ENCODE measurements around the gene ACAA2. TPM values are rescaled to one million over a fixed set of nuclear protein-coding genes. Genes with fewer than 3 reads are reported as not detected.

Gene ACAA2
- total and polyA plus RNA-seq, 2 of the 8 experiments (the other 6 are each of a cell fraction or from before 2014, with no cell fraction given) = 63.4 to 151 TPM

DNA sequence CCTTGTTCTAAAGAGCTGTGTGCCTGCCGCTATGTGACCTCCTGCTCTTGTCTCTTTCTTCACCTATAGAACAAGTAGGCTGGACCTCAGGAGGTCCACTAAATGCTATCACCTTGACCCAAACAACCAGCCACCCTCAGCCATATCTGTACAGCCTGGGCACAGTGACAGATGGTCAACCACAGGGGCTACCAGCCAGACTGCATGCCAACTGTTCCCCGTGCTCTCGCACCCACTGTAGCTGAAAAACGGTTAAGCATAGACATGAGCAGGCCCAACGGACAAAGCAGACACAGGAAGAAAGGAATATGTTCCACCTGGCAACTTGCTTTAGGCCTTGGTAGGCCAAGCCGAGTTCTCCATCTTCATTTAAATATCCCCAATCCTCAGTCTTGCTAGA, 43.2 kb upstream of the ACAA2 start:
- POLR2A ChIA-PET (ENCODE audit: partially characterized antibody) = no interaction called here
- no peak overlapping the region for H3K4ac ChIP-seq (replicated peaks; ENCODE audit: insufficient read length, low read depth, low read length)
- H3K14ac ChIP-seq (ENCODE audit: insufficient read length) = no peak overlapping the region
- no peak overlapping the region for H2BK12ac ChIP-seq (ENCODE audit: low read depth, low read length)
- no peaks in the 10 kb centered on the region for H3K79me2 ChIP-seq (ENCODE audit: control insufficient read depth in 1 of 2, insufficient read depth in 2 of 2, low read length in 2 of 2)
- no peaks in the 10 kb centered on the region for H3K36me3 ChIP-seq (ENCODE audit: control insufficient read depth in 2 of 4, insufficient read depth in 4 of 4, low read length in 3 of 4)
- FAIRE-seq (no peak), DNase-seq (ENCODE audit: low read depth in 1 of 2, low spot score in 2 of 2) (no peak)
- CTCF ChIA-PET (ENCODE audit: partially characterized antibody) = interaction anchor here (1.2 to 10.0 kb wide), 5 partner anchors 10 to 347 kb away, joined by 3 to 157 read pairs (median 10); no protein-coding TSS in a partner anchor
- no peak overlapping the region for H3K27ac ChIP-seq (ENCODE audit: low read depth, low read length)
- no peak overlapping the region for H4K5ac ChIP-seq (ENCODE audit: insufficient read length, low read depth, low read length)
- H2AK5ac ChIP-seq (ENCODE audit: low read depth, low read length) = no peak overlapping the region
- H2BK5ac ChIP-seq (ENCODE audit: low read depth, low read length) = no peak overlapping the region
- H3K79me1 ChIP-seq (ENCODE audit: low read depth, low read length) = no peaks in the 10 kb centered on the region
- no peak overlapping the region for H2BK120ac ChIP-seq (replicated peaks; ENCODE audit: low read depth, low read length)
- no peak overlapping the region for H3K9ac ChIP-seq (replicated peaks in 1 of 4; ENCODE audit: extremely low read depth in 1 of 4, low read depth in 3 of 4, low read length in 3 of 4)
- no peak overlapping the region for H3K4me3 ChIP-seq (ENCODE audit: extremely low read depth in 1 of 4, insufficient read depth in 2 of 4, low read depth in 3 of 4, low read length in 4 of 4)
- peaks cover 0 to 5% (median 3%) of the 10 kb centered on the region in 4 experiments; a peak in 4 of 7 replicates for H3K4me1 ChIP-seq (replicated peaks in 1 of 4; ENCODE audit: control insufficient read depth in 3 of 4, insufficient read depth in 4 of 4, low read length in 3 of 4)
- H2BK15ac ChIP-seq (ENCODE audit: low read length) = no peak overlapping the region
- no peaks in the 10 kb centered on the region for H3K23me2 ChIP-seq (ENCODE audit: low read depth, low read length)
- no peaks in the 10 kb centered on the region for H3K9me3 ChIP-seq (ENCODE audit: insufficient read depth in 2 of 2, low read depth in 1 of 2, low read length in 1 of 2)
- no peak overlapping the region for H3K23ac ChIP-seq (ENCODE audit: insufficient read length)
- no peak overlapping the region for H4K8ac ChIP-seq (ENCODE audit: extremely low read depth, insufficient read depth, low read length)
- no peak overlapping the region for H2BK20ac ChIP-seq (ENCODE audit: low read length)
- no peak overlapping the region for H3K56ac ChIP-seq (replicated peaks; ENCODE audit: insufficient read length, low read depth, low read length)
- no peak for TF ChIP-seq BRCA1 (IDR thresholded peaks at IDR 0.05; ENCODE audit: low read depth, low read length)
- TF ChIP-seq RXRA (IDR thresholded peaks at IDR 0.05; ENCODE audit: insufficient read depth, low read depth, low read length) = no peak
- TF ChIP-seq, protein P1, sequence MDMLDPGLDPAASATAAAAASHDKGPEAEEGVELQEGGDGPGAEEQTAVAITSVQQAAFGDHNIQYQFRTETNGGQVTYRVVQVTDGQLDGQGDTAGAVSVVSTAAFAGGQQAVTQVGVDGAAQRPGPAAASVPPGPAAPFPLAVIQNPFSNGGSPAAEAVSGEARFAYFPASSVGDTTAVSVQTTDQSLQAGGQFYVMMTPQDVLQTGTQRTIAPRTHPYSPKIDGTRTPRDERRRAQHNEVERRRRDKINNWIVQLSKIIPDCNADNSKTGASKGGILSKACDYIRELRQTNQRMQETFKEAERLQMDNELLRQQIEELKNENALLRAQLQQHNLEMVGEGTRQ (IDR thresholded peaks at IDR 0.05; ENCODE audit: low read length) = no peak
- no peak for TF ChIP-seq EGR1 (IDR thresholded peaks at IDR 0.05; ENCODE audit: borderline replicate concordance, low read depth, low read length)
- no peaks in the 10 kb centered on the region; a peak in 1 of 7 replicates for H3K27me3 ChIP-seq (replicated peaks in 1 of 4; ENCODE audit: control insufficient read depth in 3 of 4, extremely low read depth in 1 of 4, insufficient read depth in 3 of 4, low read length in 3 of 4)
- no peak overlapping the region for H4K91ac ChIP-seq (replicated peaks; ENCODE audit: insufficient read length, low read length)
- H3K4me2 ChIP-seq (ENCODE audit: insufficient read depth in 1 of 2, low read depth in 2 of 2, low read length in 2 of 2) = no peak overlapping the region
- H2AFZ ChIP-seq (ENCODE audit: low read length) = no peak overlapping the region
- 88% methylated on average over 6 of the region's 6 CpGs; no CpG with 5 or more reads in 1 of the 2 experiments for WGBS, 2 experiments (ENCODE audit: extremely low coverage in 1 of 2, insufficient coverage in 1 of 2, insufficient read length in 1 of 2, insufficient replicate concordance in 2 of 2, low coverage in 1 of 2, low lambda C conversion rate in 2 of 2, missing lambda C conversion rate in 1 of 2)
- H4K20me1 ChIP-seq (replicated peaks in 1 of 2; ENCODE audit: control insufficient read depth in 1 of 2, insufficient read depth in 2 of 2, low read length in 2 of 2) = no peaks in the 10 kb centered on the region
- H3K18ac ChIP-seq (ENCODE audit: extremely low read depth, low read length) = no peak overlapping the region
